ENCODE measurements around the gene AFM. TPM values are rescaled to one million over a fixed set of nuclear protein-coding genes. Genes with fewer than 3 reads are reported as not detected.

Gene AFM
- total and polyA plus RNA-seq, 2 donors (not counting 3 experiments of a cell fraction or from before 2014, with no cell fraction given) = not detected

DNA sequence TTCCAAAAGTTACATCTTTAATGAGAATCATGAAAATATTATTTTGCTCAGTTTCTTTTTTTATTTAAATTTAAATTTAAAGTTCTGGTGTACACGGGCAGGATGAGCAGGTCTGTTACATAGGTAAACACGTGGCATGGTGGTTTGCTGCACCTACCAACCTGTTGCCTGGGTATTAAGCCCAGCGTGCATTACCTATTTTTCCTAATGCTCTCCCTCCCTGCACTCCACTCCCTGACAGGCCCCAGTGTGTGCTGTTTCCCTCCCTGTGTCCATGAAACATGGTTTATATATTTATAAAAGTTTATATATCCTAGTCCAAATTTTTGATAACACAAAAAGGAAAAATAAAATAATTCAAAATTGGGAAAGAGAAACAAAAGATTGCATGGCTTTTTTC is 41.6 kb upstream of the AFM start:
- H3K4me1 ChIP-seq (ENCODE audit: control insufficient read depth, extremely low read depth, insufficient read depth, low read length) = no peaks in the 10 kb centered on the region
- intact Hi-C loops (cut with micrococcal nuclease) (no loop called here), dilution Hi-C loops (cut with MboI; ENCODE audit: extremely low pct_ligation_motif_present, low sequenced_read_pairs) (no loop called here)
- H2AFZ ChIP-seq (ENCODE audit: low read depth, low read length) = no peak overlapping the region
- no peak for DNase-seq (ENCODE audit: low read depth, low spot score)
- H3K4me2 ChIP-seq (ENCODE audit: insufficient read depth, low read length) = no peak overlapping the region
- H3K27ac ChIP-seq (ENCODE audit: insufficient read depth, low read depth, low read length) = no peak overlapping the region
- no peaks in the 10 kb centered on the region for H4K20me1 ChIP-seq (replicated peaks; ENCODE audit: control insufficient read depth, extremely low read depth, insufficient read depth, low read length)
- H3K36me3 ChIP-seq (ENCODE audit: control insufficient read depth in 2 of 2, extremely low read depth in 1 of 2, insufficient read depth in 2 of 2, low read length in 2 of 2) = no peaks in the 10 kb centered on the region
- no peaks in the 10 kb centered on the region for H3K79me2 ChIP-seq (ENCODE audit: control insufficient read depth, insufficient read depth, low read length)
- no peak overlapping the region for H3K4me3 ChIP-seq (replicated peaks in 1 of 3; ENCODE audit: insufficient read depth in 1 of 3, low read depth in 1 of 3, low read length in 3 of 3)
- peaks cover 11 to 27% of the 10 kb centered on the region in 2 experiments for H3K27me3 ChIP-seq (ENCODE audit: control insufficient read depth in 2 of 2, insufficient read depth in 2 of 2, low read length in 2 of 2)
- no peaks in the 10 kb centered on the region for H3K9me1 ChIP-seq (replicated peaks; ENCODE audit: control insufficient read depth, extremely low read depth, insufficient read depth, low read length)
- no peak for FAIRE-seq
- H3K9me3 ChIP-seq (replicated peaks; ENCODE audit: control insufficient read depth, insufficient read depth, low read length) = no peaks in the 10 kb centered on the region
- BruUV-seq (replicated peaks) = no TSS peak
- ChIA-PET CTCF (no interaction called here), POLR2A (no interaction called here)
- TF ChIP-seq FOS (IDR thresholded peaks at IDR 0.05; ENCODE audit: borderline replicate concordance, insufficient read depth, low read length) (no peak), EZH2 (IDR thresholded peaks at IDR 0.05; ENCODE audit: borderline replicate concordance, low read depth, low read length, severe bottlenecking) (no peak), POLR2A (IDR thresholded peaks at IDR 0.05; ENCODE audit: low read depth, low read length) (no peak), GATA2 (IDR thresholded peaks at IDR 0.05; ENCODE audit: insufficient read depth, insufficient read length, low read depth, low read length) (no peak), JUN (IDR thresholded peaks at IDR 0.05; ENCODE audit: borderline replicate concordance, insufficient read depth, insufficient read length, low read depth) (no peak), POLR2AphosphoS5 (IDR thresholded peaks at IDR 0.05; ENCODE audit: insufficient read depth, low read depth, low read length) (no peak), MYC (IDR thresholded peaks at IDR 0.05; ENCODE audit: low read depth, low read length) (no peak)
- TF ChIP-seq, protein P1, sequence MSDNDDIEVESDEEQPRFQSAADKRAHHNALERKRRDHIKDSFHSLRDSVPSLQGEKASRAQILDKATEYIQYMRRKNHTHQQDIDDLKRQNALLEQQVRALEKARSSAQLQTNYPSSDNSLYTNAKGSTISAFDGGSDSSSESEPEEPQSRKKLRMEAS (IDR thresholded peaks at IDR 0.05; ENCODE audit: insufficient read depth, insufficient read length) = no peak
- TF ChIP-seq, protein P2, sequence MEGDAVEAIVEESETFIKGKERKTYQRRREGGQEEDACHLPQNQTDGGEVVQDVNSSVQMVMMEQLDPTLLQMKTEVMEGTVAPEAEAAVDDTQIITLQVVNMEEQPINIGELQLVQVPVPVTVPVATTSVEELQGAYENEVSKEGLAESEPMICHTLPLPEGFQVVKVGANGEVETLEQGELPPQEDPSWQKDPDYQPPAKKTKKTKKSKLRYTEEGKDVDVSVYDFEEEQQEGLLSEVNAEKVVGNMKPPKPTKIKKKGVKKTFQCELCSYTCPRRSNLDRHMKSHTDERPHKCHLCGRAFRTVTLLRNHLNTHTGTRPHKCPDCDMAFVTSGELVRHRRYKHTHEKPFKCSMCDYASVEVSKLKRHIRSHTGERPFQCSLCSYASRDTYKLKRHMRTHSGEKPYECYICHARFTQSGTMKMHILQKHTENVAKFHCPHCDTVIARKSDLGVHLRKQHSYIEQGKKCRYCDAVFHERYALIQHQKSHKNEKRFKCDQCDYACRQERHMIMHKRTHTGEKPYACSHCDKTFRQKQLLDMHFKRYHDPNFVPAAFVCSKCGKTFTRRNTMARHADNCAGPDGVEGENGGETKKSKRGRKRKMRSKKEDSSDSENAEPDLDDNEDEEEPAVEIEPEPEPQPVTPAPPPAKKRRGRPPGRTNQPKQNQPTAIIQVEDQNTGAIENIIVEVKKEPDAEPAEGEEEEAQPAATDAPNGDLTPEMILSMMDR (IDR thresholded peaks at IDR 0.05; ENCODE audit: extremely low read depth in 1 of 2, insufficient read depth in 1 of 2, low read depth in 1 of 2, low read length in 2 of 2) = no peak
- H3K9ac ChIP-seq (replicated peaks; ENCODE audit: extremely low read depth, insufficient read depth, low read length) = no peak overlapping the region

Data from endothelial cell of umbilical vein (primary cell).